Endothelial cell of hepatic sinusoid (primary cell): ENCODE measurements around the gene SNX9.

Source experiments
- in situ Hi-C: cut with HindIII; loops from 2 replicates; pipeline ENCODE4 v1.10.0; 2017; ENCODE audit warnings: low sequenced_read_pairs

SNX9 gene

GRCh38 chr6:157967020-157967419, 144.0 kb downstream of the SNX9 start:
- in situ Hi-C loops: no loop called here

GRCh38 chr6:157967486-157967885, 144.4 kb downstream of the SNX9 start:
- in situ Hi-C loops: no loop called here

- in situ Hi-C loops: loop anchor here (5.0 kb wide), 3 partner anchors 60 to 90 kb away; no protein-coding TSS in a partner anchor
These were observed 149.1 kb downstream of the SNX9 start for GRCh38 chr6:157972177-157972576.

- in situ Hi-C loops: loop anchor here (5.0 kb wide), 3 partner anchors 58 to 92 kb away; no protein-coding TSS in a partner anchor
These were observed 151.4 kb downstream of the SNX9 start for GRCh38 chr6:157974341-157974894.

GRCh38 chr6:157974967-157975366, 151.9 kb downstream of the SNX9 start:
- in situ Hi-C loops: loop anchor here (5.0 kb wide), 3 partner anchors 57 to 93 kb away; no protein-coding TSS in a partner anchor

- in situ Hi-C loops: no loop called here
These were observed 152.4 kb downstream of the SNX9 start for GRCh38 chr6:157975456-157975855.

GRCh38 chr6:157976345-157977175, 153.5 kb downstream of the SNX9 start:
- in situ Hi-C loops: no loop called here

- in situ Hi-C loops: no loop called here
These were observed 154.2 kb downstream of the SNX9 start for GRCh38 chr6:157977176-157977804.

GRCh38 chr6:157978021-157978783, 155.2 kb downstream of the SNX9 start:
- in situ Hi-C loops: no loop called here

GRCh38 chr6:157980288-157981131, 157.5 kb downstream of the SNX9 start:
- in situ Hi-C loops: no loop called here

- in situ Hi-C loops: no loop called here
These were observed 158.0 kb downstream of the SNX9 start for GRCh38 chr6:157981132-157981394.

GRCh38 chr6:157981395-157982101, 158.5 kb downstream of the SNX9 start, which contains the start of gene SYNJ2:
SYNJ2 (plus strand) TSS chr6:157981863; CDS start chr6:157981962, 99 bp downstream.
- in situ Hi-C loops: no loop called here

GRCh38 chr6:157982102-157982562, 159.1 kb downstream of the SNX9 start:
- in situ Hi-C loops: no loop called here

GRCh38 chr6:157982563-157983405, 159.7 kb downstream of the SNX9 start:
- in situ Hi-C loops: no loop called here

GRCh38 chr6:157983406-157984119, 160.5 kb downstream of the SNX9 start:
- in situ Hi-C loops: no loop called here

- in situ Hi-C loops: no loop called here
These were observed 161.1 kb downstream of the SNX9 start for GRCh38 chr6:157984128-157984527.

GRCh38 chr6:157984686-157985225, 161.7 kb downstream of the SNX9 start:
- in situ Hi-C loops: no loop called here
